DOHH2 (cell line): ENCODE measurements around the gene WDR77.
A peak's percentile ranks its signal among the peaks of the same experiment; 100 is the strongest.

Experiments used
- H3F3A ChIP-seq: fragments of 200-600 bp; sonication (generic), shearing (Covaris generic); 2 replicates; pipeline ENCODE4 v1.6.0; 2016; ENCODE audit warnings: antibody characterized with exemption, mild to moderate bottlenecking; ENCODE audit not compliant: control insufficient read depth, insufficient read depth
- H3K27ac ChIP-seq: fragments of 200-600 bp; sonication (generic); 2 replicates; pipeline ENCODE4 v1.5.1; 2014; ENCODE audit warnings: low read depth, mild to moderate bottlenecking, low read length, moderate library complexity
- H3K27me3 ChIP-seq: fragments of 200-600 bp; sonication (generic); 2 replicates; pipeline ENCODE4 v1.6.1; 2014; ENCODE audit warnings: mild to moderate bottlenecking, low read length, mixed read lengths; ENCODE audit not compliant: control insufficient read depth
- H3K36me3 ChIP-seq: fragments of 200-600 bp; sonication (generic); 2 replicates; pipeline ENCODE4 v1.6.1; 2014; ENCODE audit warnings: mild to moderate bottlenecking, low read length, moderate library complexity, mixed read lengths; ENCODE audit not compliant: control insufficient read depth
- H3K4me1 ChIP-seq: fragments of 200-600 bp; sonication (generic); 2 replicates; pipeline ENCODE4 v1.6.1; 2014; ENCODE audit warnings: mild to moderate bottlenecking, low read length, mixed read lengths; ENCODE audit not compliant: control insufficient read depth
- H3K4me2 ChIP-seq: fragments of 200-600 bp; sonication (generic); 2 replicates; pipeline ENCODE4 v1.6.0; 2014; ENCODE audit warnings: mild to moderate bottlenecking, low read length, moderate library complexity
- H3K4me3 ChIP-seq: fragments of 200-600 bp; sonication (generic); 2 replicates; pipeline ENCODE4 v1.5.1; 2014; ENCODE audit warnings: mild to moderate bottlenecking, low read length, mixed read lengths
- H3K79me2 ChIP-seq: fragments of 200-600 bp; sonication (generic); 2 replicates; pipeline ENCODE4 v1.6.1; 2014; ENCODE audit warnings: mild to moderate bottlenecking, low read length, mixed read lengths; ENCODE audit not compliant: control insufficient read depth
- H3K9me2 ChIP-seq: fragments of 200-600 bp; sonication (generic); replicated peaks from 2 replicates; pipeline ENCODE4 v1.6.1; 2014; ENCODE audit warnings: mild to moderate bottlenecking, low read length, mixed read lengths; ENCODE audit not compliant: control insufficient read depth
- H3K9me3 ChIP-seq: fragments of 200-600 bp; sonication (generic); 2 replicates; pipeline ENCODE4 v1.6.1; 2014; ENCODE audit warnings: antibody characterized with exemption, low read length, mixed read lengths; ENCODE audit not compliant: control insufficient read depth, insufficient read depth
- H4K20me1 ChIP-seq: fragments of 200-600 bp; sonication (generic); 2 replicates; pipeline ENCODE4 v1.6.0; 2014; ENCODE audit warnings: low read depth, mild to moderate bottlenecking, antibody characterized with exemption, low read length, moderate library complexity; ENCODE audit not compliant: control insufficient read depth, insufficient read depth
- CTCF ChIP-seq: fragments of 200-600 bp; sonication (generic); IDR thresholded peaks from one replicate; pipeline ENCODE4 v1.5.1; 2014; ENCODE audit warnings: antibody characterized with exemption, mild to moderate bottlenecking, low read depth, low read length; ENCODE audit not compliant: poor library complexity, severe bottlenecking
- EZH2phosphoT487 ChIP-seq: fragments of 200-600 bp; sonication (generic); IDR thresholded peaks from 2 replicates; pipeline ENCODE4 v1.6.1; 2017; ENCODE audit warnings: borderline replicate concordance, mild to moderate bottlenecking, antibody characterized with exemption, low read length, moderate library complexity, mixed read lengths

The WDR77 gene

DNA sequence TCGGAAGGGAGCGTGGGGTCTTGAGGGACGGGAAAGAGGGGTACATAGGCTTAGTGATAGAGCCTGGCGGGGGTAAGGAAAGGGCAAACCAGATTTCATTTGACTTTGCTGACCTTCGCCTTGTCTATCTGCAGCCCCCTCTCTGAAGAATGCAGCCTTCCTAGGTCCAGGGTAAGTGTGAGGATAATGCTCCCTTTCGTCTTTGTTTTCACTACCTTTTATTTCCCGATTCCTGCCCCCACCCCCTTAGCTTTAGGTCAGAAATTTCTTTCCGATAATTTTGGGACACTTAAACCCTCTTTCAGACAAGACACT, 604 bp upstream of the WDR77 start:
- TF ChIP-seq CTCF (no peak), EZH2phosphoT487 (no peak)
- H3K9me2 ChIP-seq: no peaks in the 10 kb centered on the region
- H3K4me2 ChIP-seq: peak overlapping the region; percentile 77
- H3K27ac ChIP-seq: peak overlapping the region; percentile 53
- peaks cover 83% of the 10 kb centered on the region for H3K36me3 ChIP-seq
- H3K27me3 ChIP-seq: no peaks in the 10 kb centered on the region
- peaks cover 10% of the 10 kb centered on the region; the same call in 1 of the 2 replicates for H4K20me1 ChIP-seq
- H3F3A ChIP-seq: peaks cover 3% of the 10 kb centered on the region; the same call in 1 of the 2 replicates
- peaks cover 98% of the 10 kb centered on the region for H3K79me2 ChIP-seq
- peak overlapping the region; percentile 88 for H3K4me3 ChIP-seq
- H3K9me3 ChIP-seq: no peaks in the 10 kb centered on the region
- peaks cover 48% of the 10 kb centered on the region for H3K4me1 ChIP-seq

- H3K4me2 ChIP-seq: peak overlapping the region; percentile 58
- H3K9me3 ChIP-seq: no peaks in the 10 kb centered on the region
- peaks cover 5% of the 10 kb centered on the region; the same call in 1 of the 2 replicates for H3F3A ChIP-seq
- H4K20me1 ChIP-seq: peaks cover 4% of the 10 kb centered on the region; the same call in 1 of the 2 replicates
- peak overlapping the region; percentile 88 for H3K4me3 ChIP-seq
- TF ChIP-seq CTCF (no peak), EZH2phosphoT487 (no peak)
- peaks cover 83% of the 10 kb centered on the region for H3K36me3 ChIP-seq
- peaks cover 86% of the 10 kb centered on the region for H3K79me2 ChIP-seq
- peak overlapping the region; percentile 19; the same call in 1 of the 2 replicates for H3K27ac ChIP-seq
- peaks cover 42% of the 10 kb centered on the region for H3K4me1 ChIP-seq
- no peaks in the 10 kb centered on the region for H3K9me2 ChIP-seq
- H3K27me3 ChIP-seq: no peaks in the 10 kb centered on the region
These were observed 556 bp downstream of the WDR77 start for GRCh38 chr1:111448482-111448917.

DNA sequence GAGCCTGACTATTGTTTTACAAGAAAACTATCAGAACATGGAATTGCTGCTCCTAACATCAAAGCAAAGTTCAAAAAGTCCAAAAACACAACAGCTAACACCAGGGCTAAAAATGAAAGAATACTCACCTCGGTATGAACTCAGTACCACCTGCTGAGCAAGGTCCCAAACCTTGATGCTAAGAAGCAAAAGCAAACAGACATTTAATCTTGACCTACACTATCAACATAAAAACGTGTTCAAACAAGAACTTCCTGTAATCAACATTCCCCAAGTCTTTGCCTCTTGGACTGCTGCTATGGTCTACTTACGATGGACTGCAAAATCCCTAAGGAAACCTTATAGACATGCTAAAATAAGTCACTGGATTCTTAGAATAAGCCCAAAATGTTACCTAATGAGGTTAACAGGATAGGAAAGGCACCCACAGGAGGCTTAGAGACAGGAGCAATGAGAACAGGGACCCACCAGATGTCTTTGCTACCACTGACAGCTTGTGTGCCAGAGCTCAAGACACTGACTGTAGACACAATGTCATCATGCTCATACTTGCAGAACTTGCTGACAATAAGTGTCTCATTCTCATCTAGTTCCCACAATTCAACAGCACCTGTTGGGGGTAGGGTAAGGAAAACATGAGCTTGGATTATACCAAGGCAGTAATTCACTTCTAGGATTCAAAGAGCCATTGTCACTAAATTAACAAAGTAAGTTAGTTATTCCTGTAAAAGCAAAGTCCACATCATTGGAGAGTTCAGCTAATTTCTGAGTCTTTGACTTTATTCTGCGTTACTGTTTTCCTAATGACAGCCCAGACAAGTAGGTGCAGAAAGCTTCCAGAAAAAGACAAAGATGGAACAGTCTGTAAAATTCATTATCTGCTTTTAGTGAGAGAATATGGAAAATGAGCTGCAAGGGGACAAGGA, 1.8 kb downstream of the WDR77 start:
- H3K36me3 ChIP-seq: peaks cover 83% of the 10 kb centered on the region
- peaks cover 5% of the 10 kb centered on the region; the same call in 1 of the 2 replicates for H3F3A ChIP-seq
- H3K27ac ChIP-seq: no peak overlapping the region

More for the DNA sequence above, 1.8 kb downstream of the WDR77 start:
- H3K4me3 ChIP-seq: peak overlapping the region; percentile 88
- no peaks in the 10 kb centered on the region for H3K9me2 ChIP-seq
- peaks cover 4% of the 10 kb centered on the region; the same call in 1 of the 2 replicates for H4K20me1 ChIP-seq
- TF ChIP-seq EZH2phosphoT487 (no peak), CTCF (no peak)
- H3K9me3 ChIP-seq: no peaks in the 10 kb centered on the region
- peak overlapping the region; percentile 58 for H3K4me2 ChIP-seq
- no peaks in the 10 kb centered on the region for H3K27me3 ChIP-seq
- H3K4me1 ChIP-seq: peaks cover 37% of the 10 kb centered on the region
- peaks cover 73% of the 10 kb centered on the region for H3K79me2 ChIP-seq
